DMS153 treated with DMSO at 0.1 percent for 48 hours (cell line): Measurements from ENCODE around the gene SLC25A21.
"Not testable (repeated sequence)": the region's sequence is repeated elsewhere in the genome, so short reads cannot be mapped to it uniquely, and the experiment has no call there.

ENCODE experiments used
- DNase-seq: peaks from one replicate; lab custom pipeline; 2025; ENCODE audit not compliant: unreplicated experiment; lab: John Stamatoyannopoulos, UW

Gene SLC25A21

GRCh38 chr14:36726128-36726527 is 446.3 kb downstream of the SLC25A21 start:
- no peak for DNase-seq

- DNase-seq, result no peak
Measured at GRCh38 chr14:36724162-36724561, 448.2 kb downstream of the SLC25A21 start.

- no peak for DNase-seq
Measured at GRCh38 chr14:36723530-36723929, 448.9 kb downstream of the SLC25A21 start.

GRCh38 chr14:36721877-36722276 is 450.5 kb downstream of the SLC25A21 start:
- no peak for DNase-seq

DNA sequence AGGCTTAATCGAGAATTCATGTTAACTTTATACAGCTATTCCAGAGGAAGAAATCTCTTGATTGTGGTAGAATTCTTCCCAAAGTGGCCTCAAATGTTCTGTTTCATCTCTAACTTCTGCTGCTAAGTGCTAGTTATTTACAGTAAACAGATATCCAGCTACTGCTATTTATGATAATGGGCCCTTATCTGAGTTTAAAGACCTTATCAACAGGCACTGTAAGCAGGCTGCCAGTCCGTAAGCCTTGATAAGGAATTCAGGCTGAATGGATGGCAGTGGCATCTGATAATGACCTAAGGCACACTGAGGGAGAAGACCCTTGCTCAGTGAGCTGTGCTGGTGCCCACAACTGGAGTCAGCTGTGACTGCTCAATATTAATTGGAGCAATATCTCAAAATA is 451.7 kb downstream of the SLC25A21 start:
- DNase-seq, result no peak

GRCh38 chr14:36719823-36720222 is 452.6 kb downstream of the SLC25A21 start:
- DNase-seq, result no peak

DNA sequence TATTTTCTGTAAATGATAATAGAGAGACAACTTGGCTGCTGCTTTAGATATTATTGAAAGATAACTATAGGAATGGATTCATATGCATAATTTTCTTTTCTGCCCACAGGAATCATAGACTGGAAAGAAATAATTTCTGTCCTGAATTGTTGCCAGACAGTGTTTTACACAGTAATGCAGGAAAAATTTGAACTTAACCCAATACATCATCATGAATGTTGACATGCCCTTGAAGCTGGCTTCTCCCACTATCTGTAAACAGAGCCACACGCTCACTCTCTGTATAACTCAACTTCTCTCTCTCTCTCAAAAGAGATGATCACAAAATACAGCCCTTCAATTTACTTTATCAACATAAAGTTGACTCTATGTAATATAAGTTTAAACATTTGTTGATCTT is 454.2 kb downstream of the SLC25A21 start:
- DNase-seq, result no peak

GRCh38 chr14:36717363-36717762 is 455.0 kb downstream of the SLC25A21 start:
- DNase-seq, result peak; percentile 55

GRCh38 chr14:36716614-36717184 is 455.7 kb downstream of the SLC25A21 start:
- no peak for DNase-seq

GRCh38 chr14:36713960-36714703 is 458.3 kb downstream of the SLC25A21 start:
- no peak for DNase-seq

DNA sequence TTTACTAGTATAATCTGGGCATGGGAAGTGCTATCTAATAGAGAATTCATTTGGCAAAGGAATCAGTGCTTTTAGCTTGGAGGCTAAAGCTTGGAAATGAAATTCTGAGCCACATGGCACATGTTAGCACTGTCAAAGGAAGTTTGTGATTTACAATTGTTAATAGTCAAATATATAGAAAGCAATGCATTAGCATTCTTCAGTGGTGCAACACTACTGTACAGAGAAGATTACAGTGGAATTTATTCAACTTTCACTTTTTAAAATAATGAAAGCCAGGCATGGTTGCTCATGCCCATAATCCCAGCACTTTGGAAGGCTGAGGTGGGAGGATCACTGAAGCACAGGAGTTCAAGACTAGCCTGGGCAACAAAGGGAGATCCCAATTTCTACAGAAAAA is 464.8 kb downstream of the SLC25A21 start:
- no peak for DNase-seq

DNA sequence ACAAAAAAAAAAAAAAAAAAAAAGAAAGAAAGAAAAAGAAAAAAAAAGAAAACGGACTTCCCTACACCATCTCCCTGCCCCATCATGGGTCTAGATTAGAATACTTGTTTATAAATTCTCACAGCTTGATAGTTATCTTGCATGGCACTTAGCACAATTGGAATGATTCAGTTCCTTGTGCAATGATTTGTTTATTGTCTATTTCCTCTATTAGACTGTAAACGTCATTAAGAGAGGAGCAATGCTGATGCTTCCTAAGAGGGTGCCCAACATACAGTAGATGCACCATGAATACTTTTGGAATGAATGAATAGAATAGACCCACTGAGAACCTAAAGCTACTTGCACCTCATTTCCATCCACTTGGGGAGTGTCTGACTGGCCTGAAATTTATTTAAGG is 469.9 kb downstream of the SLC25A21 start:
- DNase-seq, result no peak

DNA sequence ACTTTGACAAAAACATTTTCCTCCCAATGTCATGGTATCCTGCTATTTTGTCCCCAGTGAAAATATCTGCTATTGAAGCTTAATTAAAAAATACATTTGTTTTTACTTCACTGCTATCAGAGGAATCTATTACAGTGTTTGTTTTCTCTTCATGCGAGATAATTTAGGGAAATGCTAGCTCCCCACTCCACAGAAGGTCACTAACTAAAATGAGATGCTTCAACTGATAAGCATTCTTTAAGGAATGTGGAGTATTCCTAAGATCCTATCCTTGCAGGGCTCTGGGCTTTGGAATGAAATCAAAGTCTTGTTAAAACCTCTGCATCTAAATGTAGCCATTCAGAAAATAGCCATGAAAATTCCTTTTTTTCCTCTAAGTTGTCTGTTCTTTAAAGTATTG is 471.3 kb downstream of the SLC25A21 start:
- DNase-seq, result no peak

DNA sequence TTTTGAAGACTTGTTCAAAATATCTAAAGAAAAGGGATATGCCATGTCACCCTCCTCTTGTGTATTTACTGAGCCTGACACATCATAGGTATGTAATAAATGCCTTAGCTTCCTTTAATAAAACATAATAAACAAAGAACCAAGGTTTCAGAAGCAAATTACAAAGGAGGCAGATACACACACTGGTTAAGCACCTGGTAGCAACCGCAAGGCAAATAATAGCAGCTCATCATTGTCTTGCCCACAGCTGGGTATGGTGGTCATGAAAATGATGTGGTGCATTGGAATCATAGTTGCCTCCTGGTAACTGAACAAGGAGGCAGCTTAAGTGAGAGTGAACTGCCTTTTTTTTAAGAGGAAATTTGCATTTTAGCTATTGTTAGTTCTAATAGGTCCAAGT is 471.8 kb downstream of the SLC25A21 start:
- DNase-seq, result no peak

DNA sequence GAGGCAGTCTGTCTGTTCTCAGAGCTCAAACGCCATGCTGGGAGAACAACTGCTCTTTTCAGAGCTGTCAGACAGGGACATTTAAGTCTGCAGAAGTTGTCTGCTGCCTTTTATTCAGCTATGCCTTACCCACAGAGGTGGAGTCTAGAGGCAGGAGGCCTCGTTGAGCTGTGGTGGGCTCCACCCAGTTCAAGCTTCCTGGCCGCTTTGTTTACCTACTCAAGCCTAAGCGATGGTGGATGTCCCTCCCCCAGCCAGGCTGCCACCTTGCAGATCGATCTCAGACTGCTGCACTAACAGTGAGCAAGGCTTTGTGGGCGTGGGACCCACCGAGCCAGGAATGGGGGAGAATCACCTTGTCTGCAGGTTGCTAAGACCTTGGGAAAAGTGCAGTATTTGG is 473.0 kb downstream of the SLC25A21 start:
- DNase-seq, result not testable (repeated sequence)

DNA sequence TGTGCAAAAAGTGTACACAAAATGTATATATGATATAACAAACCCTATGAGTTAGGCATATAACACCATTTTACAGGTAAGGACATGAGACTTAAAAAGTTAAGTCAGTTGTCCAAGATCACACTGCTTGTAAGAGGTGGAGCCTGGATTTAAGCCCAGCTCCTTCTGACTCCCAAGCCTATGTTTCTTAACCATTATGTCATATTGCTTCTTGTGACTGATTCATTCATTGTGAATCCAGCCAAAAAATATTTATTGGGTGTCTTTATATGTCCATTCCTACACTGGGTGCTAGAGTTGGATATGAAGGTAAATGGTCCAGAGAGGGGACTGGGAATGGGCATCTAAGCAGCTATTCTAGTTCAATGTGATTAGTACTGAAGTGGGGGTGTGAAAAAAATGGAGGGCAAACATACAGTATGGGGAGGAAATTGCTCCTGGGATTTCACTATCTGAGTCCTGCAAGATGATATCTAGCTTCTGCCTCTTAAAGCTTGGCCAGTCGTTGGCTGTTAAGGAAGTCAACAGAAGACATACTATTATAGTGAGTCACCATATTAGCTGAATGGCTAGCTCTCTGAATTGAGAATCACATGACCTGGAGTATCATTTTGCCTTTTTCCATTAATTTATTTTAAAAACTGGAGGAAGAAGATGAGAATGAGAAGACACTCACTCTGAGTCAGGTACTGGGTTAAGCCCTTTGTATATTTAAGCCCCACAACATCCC is 481.9 kb downstream of the SLC25A21 start:
- no peak for DNase-seq

DNA sequence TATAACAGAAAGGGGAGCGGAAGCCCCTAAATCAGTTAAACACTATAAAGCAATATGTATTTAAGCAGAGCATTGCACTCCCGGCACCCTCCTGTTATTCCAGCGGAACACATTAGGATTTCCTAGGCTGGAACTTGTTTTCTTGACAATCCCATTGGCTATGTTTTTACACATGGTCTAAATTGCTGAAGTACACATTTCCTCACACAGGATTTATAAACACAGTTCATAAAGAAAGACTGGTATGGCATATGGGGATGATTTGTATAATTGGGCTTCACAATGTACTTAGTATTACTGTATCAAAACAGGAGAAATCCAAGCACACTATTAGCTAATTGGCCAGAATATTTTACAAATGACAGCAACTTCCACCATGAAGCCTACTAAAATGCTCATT is 487.5 kb downstream of the SLC25A21 start:
- no peak for DNase-seq

DNA sequence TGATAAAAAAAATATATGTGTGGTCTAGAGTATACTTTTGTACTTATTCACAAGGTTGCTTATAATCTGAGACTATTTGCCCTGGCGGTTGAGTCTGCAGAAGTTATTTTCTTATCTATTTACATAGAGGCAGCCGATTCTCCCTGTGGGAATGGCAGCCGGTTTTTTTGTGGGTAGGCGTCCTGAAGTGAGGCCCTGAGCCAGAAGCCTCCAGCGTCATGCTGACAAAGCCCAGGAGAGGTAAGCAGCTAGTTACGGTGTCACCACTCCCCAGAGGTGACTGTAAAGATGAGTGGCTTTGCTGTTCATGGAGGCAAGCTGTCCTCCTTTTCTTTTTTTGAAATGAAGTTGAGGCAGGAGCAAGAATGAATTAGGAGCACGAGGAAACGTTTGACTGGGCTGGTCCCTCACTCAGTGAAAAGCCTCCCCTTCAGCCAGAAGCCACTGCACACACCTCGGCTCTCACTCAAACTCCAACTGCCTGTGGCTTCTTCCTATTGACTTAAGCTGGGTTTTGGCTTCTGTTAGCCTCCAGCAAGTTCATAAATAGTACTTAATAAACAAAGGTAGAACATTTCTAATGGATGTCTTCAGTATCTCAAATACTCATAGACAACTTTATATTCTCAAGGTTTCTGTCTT is 489.2 kb downstream of the SLC25A21 start:
- peak; percentile 61 for DNase-seq

GRCh38 chr14:36682338-36682737 is 490.1 kb downstream of the SLC25A21 start:
- DNase-seq, result no peak

DNA sequence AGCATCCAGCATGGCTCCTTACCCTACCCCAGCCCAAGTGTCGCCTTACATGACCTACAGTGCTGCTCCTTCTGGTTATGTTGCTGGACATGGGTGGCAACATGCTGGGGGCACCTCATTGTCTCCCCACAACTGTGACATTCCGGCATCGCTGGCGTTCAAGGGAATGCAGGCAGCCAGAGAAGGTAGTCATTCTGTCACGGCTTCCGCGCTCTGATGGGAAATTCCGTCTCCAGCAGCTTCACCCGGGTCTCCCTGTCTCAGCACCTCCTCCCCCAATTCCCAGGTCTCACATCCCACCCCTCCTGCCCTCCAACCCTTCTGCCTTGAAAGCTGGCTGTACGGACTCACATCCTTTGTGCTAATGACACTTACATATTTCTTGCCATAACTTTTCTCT is 496.2 kb downstream of the SLC25A21 start:
- DNase-seq, result no peak

DNA sequence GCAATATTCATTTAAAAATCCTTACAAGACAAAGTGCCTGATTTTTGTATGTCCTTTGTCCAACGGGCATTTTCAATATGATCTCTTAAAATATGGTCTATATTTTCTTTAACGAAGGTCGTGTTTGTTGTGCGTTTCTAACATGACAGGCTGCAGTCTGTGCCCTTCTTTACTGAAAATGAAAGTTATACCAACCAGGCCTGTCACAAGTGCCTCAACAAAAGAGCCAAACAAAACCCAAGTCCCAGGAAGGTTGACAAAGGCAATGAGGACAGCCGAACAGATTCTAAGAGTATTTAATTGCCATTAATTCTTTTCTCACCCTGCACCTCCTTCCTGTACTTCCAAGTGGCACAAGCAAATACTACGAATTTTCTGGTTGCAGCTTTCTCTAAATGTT is 496.8 kb downstream of the SLC25A21 start:
- no peak for DNase-seq

- DNase-seq, result no peak
Measured at GRCh38 chr14:36674659-36675058, 497.7 kb downstream of the SLC25A21 start.
